HepG2 (cell line): Measurements from ENCODE around the gene KLF7. TPM values are rescaled to one million over a fixed set of nuclear protein-coding genes. Genes with fewer than 3 reads are reported as not detected.

Source experiments
- ATAC-seq: fragments of 200-7000 bp; cut with Tn5 transposase; 3 replicates; pipeline ENCODE4 v1.9.1; 2020; ENCODE audit warnings: mild to moderate bottlenecking, moderate library complexity
- BruUV-seq: library from RNA; stranded (reverse); fragments of 400-500 nt; replicated peaks from 2 replicates; lab custom pipeline; 2021; lab: Mats Ljungman, UMichigan
- CTCF ChIA-PET: fragments of 300-600 bp; formaldehyde crosslinking; extraction: SDS; loops from one replicate; lab custom pipeline; 2021; ENCODE audit warnings: low total read pairs, inconsistent platforms, low intra/inter-chr PET ratio; lab: Yijun Ruan, JAX
- POLR2A ChIA-PET: fragments of 350-600 bp; sonication (Branson Sonifier 250); formaldehyde crosslinking; loops from one replicate; lab custom pipeline; 2020; ENCODE audit warnings: antibody characterized with exemption, inconsistent platforms; lab: Yijun Ruan, JAX
- DNase-seq: peaks from one replicate; pipeline ENCODE4 v3.0.0-alpha.2; 2015; ENCODE audit warnings: low spot score
- FAIRE-seq: peaks from 3 replicates; lab custom pipeline; 2011; peaks lifted over from hg19 to GRCh38; lab: Jason Lieb, UNC
- H2AFZ ChIP-seq: one replicate; pipeline ENCODE4 v1.6.1; 2011; ENCODE audit warnings: low read length, inconsistent platforms
- H3K27ac ChIP-seq: fragments of 300-600 bp; 3 replicates; pipeline ENCODE4 v1.8.0; 2011; ENCODE audit warnings: mixed run types, mild to moderate bottlenecking, mixed read lengths, low read length, inconsistent platforms; ENCODE audit not compliant: insufficient read depth; ENCODE audit errors: extremely low read length
- H3K27me3 ChIP-seq, 2 experiments: fragments of 200-600 bp in 1 of 2; 2 replicates in 1 of 2; 3 replicates in 1 of 2; pipeline versions ENCODE4 v1.6.0 to v1.8.0; 2011; ENCODE audit warnings: low read length in 2 of 2, mild to moderate bottlenecking in 2 of 2, moderate library complexity in 2 of 2, inconsistent platforms in 1 of 2; ENCODE audit not compliant: insufficient read depth in 2 of 2, control insufficient read depth in 1 of 2
- H3K36me3 ChIP-seq, 2 experiments: fragments of 200-600 bp in 1 of 2; replicated peaks in 1 of 2; 2 replicates in 1 of 2; 3 replicates in 1 of 2; pipeline versions ENCODE4 v1.5.1 to v1.8.0; 2011; ENCODE audit warnings: low read length in 2 of 2, inconsistent platforms in 1 of 2; ENCODE audit not compliant: insufficient read depth in 2 of 2, control insufficient read depth in 1 of 2
- H3K4me1 ChIP-seq: 2 replicates; pipeline ENCODE4 v1.5.1; 2012; ENCODE audit warnings: low read length, inconsistent platforms; ENCODE audit not compliant: insufficient read depth
- H3K4me2 ChIP-seq: 2 replicates; pipeline ENCODE4 v1.6.0; 2011; ENCODE audit warnings: low read depth, low read length, inconsistent platforms
- H3K4me3 ChIP-seq, 3 experiments: fragments of 200-600 bp in 1 of 3; sonication (generic), shearing (Covaris generic) in 1 of 3; replicated peaks in 1 of 3; 2 replicates each; pipeline ENCODE4 v1.5.1; 2011 to 2016; ENCODE audit warnings: low read length in 3 of 3, inconsistent platforms in 2 of 3, low read depth in 2 of 3, mild to moderate bottlenecking in 2 of 3, control low read depth in 1 of 3, mixed read lengths in 1 of 3; ENCODE audit not compliant: insufficient read depth in 1 of 3
- H3K79me2 ChIP-seq: one replicate; pipeline ENCODE4 v1.6.1; 2011; ENCODE audit warnings: low read length, inconsistent platforms; ENCODE audit not compliant: insufficient read depth
- H3K9ac ChIP-seq: 2 replicates; pipeline ENCODE4 v1.6.0; 2011; ENCODE audit warnings: mild to moderate bottlenecking, low read depth, low read length, inconsistent platforms; ENCODE audit not compliant: insufficient read depth
- H3K9me3 ChIP-seq: 2 replicates; pipeline ENCODE4 v1.5.1; 2012; ENCODE audit warnings: mild to moderate bottlenecking, low read length
- H4K20me1 ChIP-seq: 2 replicates; pipeline ENCODE4 v1.6.0; 2011; ENCODE audit warnings: inconsistent platforms, mild to moderate bottlenecking, low read length, moderate library complexity; ENCODE audit not compliant: insufficient read depth
- ARID2 ChIP-seq: sonication (generic); formaldehyde crosslinking; IDR thresholded peaks from 2 replicates; pipeline ENCODE4 v1.8.1; 2022; ENCODE audit warnings: mild to moderate bottlenecking, missing genetic modification reagents, borderline replicate concordance
- ATF6 ChIP-seq: sonication (generic); formaldehyde crosslinking; conservative IDR thresholded peaks from 2 replicates; pipeline ENCODE4 v1.4.0; 2020; ENCODE audit warnings: missing genetic modification reagents
- BHLHE40 ChIP-seq: IDR thresholded peaks from 2 replicates; pipeline ENCODE4 v1.6.1; 2011; ENCODE audit warnings: low read length, improper control_type of control experiment
- HIC2 ChIP-seq: sonication (generic); formaldehyde crosslinking; IDR thresholded peaks from 2 replicates; pipeline ENCODE4 v1.9.0; 2022; ENCODE audit warnings: low read depth, missing genetic modification reagents
- HNF4G ChIP-seq, 2 experiments: sonication (generic) in 1 of 2; formaldehyde crosslinking in 1 of 2; IDR thresholded peaks; 2 replicates each; pipeline versions ENCODE4 v1.4.0 to v1.6.1; 2011 to 2020; ENCODE audit warnings: borderline replicate concordance in 2 of 2, low read depth in 2 of 2, mild to moderate bottlenecking in 2 of 2, low read length in 1 of 2, missing genetic modification reagents in 1 of 2, moderate library complexity in 1 of 2
- LBX2 ChIP-seq: sonication (generic); formaldehyde crosslinking; IDR thresholded peaks from 2 replicates; pipeline ENCODE4 v1.5.0; 2020; ENCODE audit warnings: missing genetic modification reagents, mild to moderate bottlenecking, borderline replicate concordance
- PLRG1 ChIP-seq: fragments of 450-650 bp; conservative IDR thresholded peaks from 2 replicates; pipeline ENCODE4 v1.6.1; 2016
- PPARG ChIP-seq: conservative IDR thresholded peaks from 2 replicates; pipeline ENCODE4 v1.6.1; 2016; ENCODE audit warnings: missing biosample characterization, missing genetic modification reagents
- RFXANK ChIP-seq: IDR thresholded peaks from 2 replicates; pipeline ENCODE4 v1.6.1; 2016
- SCMH1 ChIP-seq: sonication (generic); formaldehyde crosslinking; IDR thresholded peaks from 2 replicates; pipeline ENCODE4 v1.9.0; 2021; ENCODE audit warnings: missing genetic modification reagents, mild to moderate bottlenecking, borderline replicate concordance
- TERF1 ChIP-seq: sonication (generic); formaldehyde crosslinking; IDR thresholded peaks from 2 replicates; pipeline ENCODE4 v1.8.0; 2022; ENCODE audit warnings: mild to moderate bottlenecking, missing genetic modification reagents, moderate library complexity
- TGIF2 ChIP-seq: IDR thresholded peaks from 2 replicates; pipeline ENCODE4 v1.6.1; 2016; ENCODE audit warnings: control low read depth, missing compliant biosample characterization
- YEATS4 ChIP-seq: sonication (generic); formaldehyde crosslinking; IDR thresholded peaks from 2 replicates; pipeline ENCODE4 v1.4.0; 2020; ENCODE audit warnings: missing genetic modification reagents, borderline replicate concordance
- ZNF17 ChIP-seq: sonication (generic); formaldehyde crosslinking; IDR thresholded peaks from 2 replicates; pipeline ENCODE4 v1.5.0; 2020; ENCODE audit warnings: mild to moderate bottlenecking, missing genetic modification reagents
- ZNF251 ChIP-seq: sonication (generic); formaldehyde crosslinking; IDR thresholded peaks from 2 replicates; pipeline ENCODE4 v1.9.0; 2021; ENCODE audit warnings: mild to moderate bottlenecking, missing genetic modification reagents
- ZNF30 ChIP-seq: sonication (generic); formaldehyde crosslinking; IDR thresholded peaks from 2 replicates; pipeline ENCODE4 v1.5.0; 2020; ENCODE audit warnings: mild to moderate bottlenecking, missing genetic modification reagents
- ZNF337 ChIP-seq: sonication (generic); formaldehyde crosslinking; IDR thresholded peaks from 2 replicates; pipeline ENCODE4 v1.5.1; 2020; ENCODE audit warnings: missing genetic modification reagents, low read depth, mild to moderate bottlenecking, borderline replicate concordance
- WGBS: methylation state at CpG from one replicate; pipeline ENCODE4 v1.1.6; 2017; ENCODE audit warnings: low lambda C conversion rate; 5-methylcytosine and 5-hydroxymethylcytosine counted together
- in situ Hi-C: cut with HindIII; loops from 2 replicates; pipeline ENCODE4 v1.10.0; 2017; ENCODE audit warnings: low pct_unique_long_range_greater_than_20kb; ENCODE audit not compliant: extremely low pct_ligation_motif_present
- intact Hi-C: fragments of 100-400 bp; cut with micrococcal nuclease; formaldehyde crosslinking; loops from one replicate; pipeline ENCODE4 v1.10.0; 2022; ENCODE audit not compliant: unreplicated experiment
- polyA plus RNA-seq, 8 experiments: library from polyadenylated mRNA; depleted of rRNA in 3 of 8; stranded (reverse) in 7 of 8; unstranded in 1 of 8; fragments of >200 nt; fragmentation: Illumina TruSeq in 4 of 8; extraction: Trizol in 4 of 8; gene quantifications; 2 replicates each; pipeline versions ENCODE4 v1.2.1 to v1.2.3, GENCODE V29; 2011 to 2016; ENCODE audit warnings: low read depth in 4 of 8, missing spikeins in 1 of 8, mixed read lengths in 1 of 8; ENCODE audit not compliant: insufficient read depth in 1 of 8
- total RNA-seq, 5 experiments: library from RNA; depleted of rRNA; stranded (reverse); fragments of >200 nt; fragmentation: Illumina TruSeq; extraction: Trizol; gene quantifications; 2 replicates each; pipeline ENCODE4 v1.2.3, GENCODE V29; 2016; ENCODE audit warnings: low read depth in 1 of 5

KLF7 gene
- total and polyA plus RNA-seq, 2 of the 13 experiments (the other 11 are each of a cell fraction or from before 2014, with no cell fraction given): 2.6 to 5.4 TPM

GRCh38 chr2:207122651-207123334, 43.0 kb downstream of the KLF7 start (continued):
- no peak for TF ChIP-seq HNF4G (IDR thresholded peaks at IDR 0.05; ENCODE audit: borderline replicate concordance, low read depth, low read length)
- TF ChIP-seq HNF4G (CRISPR knock-in tag; IDR thresholded peaks at IDR 0.05; ENCODE audit: borderline replicate concordance, low read depth): no peak
- TF ChIP-seq PLRG1: no peak
- TF ChIP-seq, all 625 proteins: peak for 0

- ChIA-PET CTCF (no interaction called here), POLR2A (no interaction called here)
- Histone ChIP-seq H2AFZ (no peak overlapping the region), H3K4me3 (no peak overlapping the region), H3K27me3 (no peaks in the 10 kb centered on the region), H3K79me2 (no peaks in the 10 kb centered on the region), H3K4me2 (no peak overlapping the region), H3K9me3 (no peaks in the 10 kb centered on the region), H4K20me1 (no peaks in the 10 kb centered on the region), H3K9ac (no peak overlapping the region), H3K27ac (no peak overlapping the region), H3K36me3 (peaks cover 0 to 6% of the 10 kb centered on the region in 2 experiments; a peak in 1 of 5 replicates), H3K4me1 (peaks cover 4% of the 10 kb centered on the region)
- in situ Hi-C loops (no loop called here), intact Hi-C loops (no loop called here)
- no peak for DNase-seq
- WGBS: 92% methylated on average over 1 of the region's 1 CpG
- FAIRE-seq: no peak
- TF ChIP-seq ARID2 (CRISPR knock-in tag) (no peak), ATF6 (no peak), TGIF2 (CRISPR knock-in tag) (no peak), LBX2 (no peak), RFXANK (no peak), ZNF30 (CRISPR knock-in tag) (no peak), ZNF17 (no peak), PPARG (no peak), TERF1 (CRISPR knock-in tag) (no peak), HIC2 (no peak), ZNF251 (no peak), ZNF337 (CRISPR knock-in tag) (no peak), BHLHE40 (no peak), SCMH1 (CRISPR knock-in tag) (no peak), YEATS4 (CRISPR knock-in tag) (no peak)
- BruUV-seq: no TSS peak
- ATAC-seq: no peak
Observed at GRCh38 chr2:207121784-207122183, 44.0 kb downstream of the KLF7 start.
